Testis (tissue), 2 donors: ENCODE results near the gene ATL2.

Source experiments
- POLR2A ChIP-seq: fragments of 450-650 bp; IDR thresholded peaks from one replicate; pipeline ENCODE4 v1.6.1; 2017; ENCODE audit warnings: antibody characterized with exemption, mild to moderate bottlenecking, moderate library complexity
- TF ChIP-seq, protein P1 (sequence below), 3 experiments: fragments of 450-650 bp in 2 of 3; fragments of 200-600 bp in 1 of 3; sonication (generic) in 1 of 3; IDR thresholded peaks; one replicate each; pipeline ENCODE4 v1.5.1; 2016 to 2019; ENCODE audit warnings: antibody characterized with exemption in 3 of 3, mild to moderate bottlenecking in 2 of 3, moderate library complexity in 1 of 3

DNA sequence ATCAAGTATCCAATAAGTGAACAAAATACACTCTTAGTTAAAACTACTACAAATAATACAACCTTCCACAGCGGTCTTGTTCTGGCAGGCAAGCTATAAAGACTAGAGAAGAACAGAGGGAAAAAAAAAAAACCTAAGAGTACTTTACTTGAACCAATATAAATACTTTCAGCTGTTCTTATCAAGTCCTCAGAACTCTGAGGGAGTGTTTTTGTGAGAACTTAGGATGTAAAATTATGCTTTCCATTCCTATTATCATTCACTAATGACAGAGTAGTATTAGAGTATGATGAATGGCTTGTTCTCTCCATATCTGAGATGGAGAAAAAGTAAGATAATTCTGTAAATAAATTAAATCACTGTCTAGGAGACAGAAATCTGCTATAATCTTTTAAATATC is 68.3 kb downstream of the ATL2 start:
- no peak for TF ChIP-seq POLR2A
- TF ChIP-seq, protein P1, sequence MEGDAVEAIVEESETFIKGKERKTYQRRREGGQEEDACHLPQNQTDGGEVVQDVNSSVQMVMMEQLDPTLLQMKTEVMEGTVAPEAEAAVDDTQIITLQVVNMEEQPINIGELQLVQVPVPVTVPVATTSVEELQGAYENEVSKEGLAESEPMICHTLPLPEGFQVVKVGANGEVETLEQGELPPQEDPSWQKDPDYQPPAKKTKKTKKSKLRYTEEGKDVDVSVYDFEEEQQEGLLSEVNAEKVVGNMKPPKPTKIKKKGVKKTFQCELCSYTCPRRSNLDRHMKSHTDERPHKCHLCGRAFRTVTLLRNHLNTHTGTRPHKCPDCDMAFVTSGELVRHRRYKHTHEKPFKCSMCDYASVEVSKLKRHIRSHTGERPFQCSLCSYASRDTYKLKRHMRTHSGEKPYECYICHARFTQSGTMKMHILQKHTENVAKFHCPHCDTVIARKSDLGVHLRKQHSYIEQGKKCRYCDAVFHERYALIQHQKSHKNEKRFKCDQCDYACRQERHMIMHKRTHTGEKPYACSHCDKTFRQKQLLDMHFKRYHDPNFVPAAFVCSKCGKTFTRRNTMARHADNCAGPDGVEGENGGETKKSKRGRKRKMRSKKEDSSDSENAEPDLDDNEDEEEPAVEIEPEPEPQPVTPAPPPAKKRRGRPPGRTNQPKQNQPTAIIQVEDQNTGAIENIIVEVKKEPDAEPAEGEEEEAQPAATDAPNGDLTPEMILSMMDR (IDR thresholded peaks at IDR 0.05), result no peak
